ENCODE measurements around the gene LRRC71. TPM values are rescaled to one million over a fixed set of nuclear protein-coding genes. Genes with fewer than 3 reads are reported as not detected.

The LRRC71 gene
- total and polyA plus RNA-seq, 2 of the 4 experiments (the other 2 are of a cell fraction): 0.50 TPM; not detected in 1

DNA sequence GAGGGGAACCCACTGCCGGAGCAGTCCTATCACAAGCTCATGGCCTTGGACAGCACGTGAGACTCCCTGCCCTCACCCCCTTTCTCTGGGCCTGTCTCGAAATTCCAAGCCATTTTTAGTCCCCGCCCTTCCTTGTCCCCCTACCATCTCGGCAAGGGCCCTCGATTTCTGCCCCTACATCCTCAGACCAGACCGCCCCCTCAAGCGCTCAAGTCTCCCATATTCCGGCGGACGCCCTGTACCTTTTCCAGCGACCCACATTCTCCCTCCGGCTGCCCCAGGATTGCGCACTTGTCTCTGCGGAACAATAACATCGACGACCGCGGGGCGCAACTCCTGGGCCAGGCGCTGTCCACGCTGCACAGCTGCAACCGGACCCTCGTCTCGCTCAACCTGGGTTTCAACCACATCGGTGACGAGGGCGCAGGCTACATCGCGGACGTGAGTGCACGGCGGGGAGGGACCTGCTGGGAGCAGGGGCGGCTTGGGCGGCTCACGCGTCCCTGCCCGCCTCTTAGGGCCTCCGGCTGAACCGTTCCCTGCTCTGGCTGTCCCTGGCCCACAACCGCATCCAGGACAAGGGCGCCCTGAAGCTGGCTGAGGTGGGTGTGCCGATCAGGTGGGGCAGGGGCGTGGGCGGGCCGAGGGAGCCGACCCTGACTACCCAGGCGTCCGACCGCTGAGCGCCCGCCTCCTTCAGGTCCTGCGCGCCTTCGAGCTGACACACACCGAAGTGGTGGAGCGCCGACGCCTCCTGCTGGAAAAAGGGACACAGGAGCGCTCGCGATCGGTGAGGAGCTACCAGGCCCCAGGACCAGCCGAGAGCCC is 7.0 kb downstream of the LRRC71 start (continued):
- TF ChIP-seq CEBPB (IDR thresholded peaks at IDR 0.05; ENCODE audit: low read depth, low read length) (0 out of 2 replicates have a peak, but pooled peaks have one; percentile 1), NFE2L2 (IDR thresholded peaks at IDR 0.05; ENCODE audit: low read depth, low read length) (no peak), RAD21 (IDR thresholded peaks at IDR 0.05; ENCODE audit: low read length) (peak; percentile 86)

DNA sequence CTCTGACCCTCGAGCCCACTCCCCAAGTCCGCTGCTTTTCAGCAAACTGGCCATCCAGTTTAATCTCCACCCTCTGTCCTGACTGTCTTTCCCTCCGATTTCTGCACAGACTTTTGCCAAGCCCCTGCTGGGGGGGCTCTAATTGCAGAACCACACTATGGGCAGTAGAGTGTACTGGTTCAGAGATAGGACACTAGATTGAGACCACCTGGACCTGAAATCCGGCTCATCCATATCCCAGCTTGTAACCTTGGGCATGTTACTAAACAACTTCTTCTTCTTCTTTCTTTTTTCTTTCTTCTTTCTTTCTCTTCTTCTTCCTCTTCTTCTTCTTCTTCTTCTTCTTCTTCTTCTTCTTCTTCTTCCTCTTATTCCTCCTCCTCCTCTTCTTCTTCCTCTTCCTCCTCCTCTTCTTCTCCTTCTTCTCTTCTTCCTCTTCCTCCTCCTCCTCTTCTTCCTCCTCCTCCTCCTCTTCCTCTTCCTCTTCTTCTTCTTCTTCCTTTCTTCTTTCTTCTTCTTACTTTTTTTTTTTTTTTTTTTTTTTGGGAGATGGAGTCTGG is 7.7 kb downstream of the LRRC71 start:
- no peak overlapping the region for H3K56ac ChIP-seq (ENCODE audit: extremely low read depth, insufficient read depth, low read length)
- no peak overlapping the region for H3K14ac ChIP-seq (replicated peaks; ENCODE audit: low read depth, low read length)
- H3K4me3 ChIP-seq (ENCODE audit: insufficient read depth, low read depth, low read length): no peak overlapping the region
- POLR2A ChIA-PET (ENCODE audit: unreplicated experiment): interaction anchor here (0.9 kb wide), 1 partner anchor 202 kb away, joined by 3 read pairs; no protein-coding TSS in a partner anchor
- no peaks in the 10 kb centered on the region for H3K79me1 ChIP-seq (ENCODE audit: low read depth in 1 of 2, low read length in 2 of 2)
- dilution Hi-C loops (cut with HindIII; ENCODE audit: low sequenced_read_pairs, unreplicated experiment) (no loop called here), in situ Hi-C loops (cut with MboI; ENCODE audit: low sequenced_read_pairs) (loop anchor here (5.0 kb wide), 1 partner anchor 36 kb away; the partner anchor contains the start of gene PEAR1), intact Hi-C loops (cut with micrococcal nuclease) (loop anchor here (10.0 kb wide), 1 partner anchor 203 kb away; the partner anchor contains the start of genes ISG20L2 and METTL25B)
- no peak overlapping the region for H2BK120ac ChIP-seq (ENCODE audit: low read depth, low read length)
- ATAC-seq (ENCODE audit: low read depth) (peak; percentile 5), DNase-seq (no peak)
- no peaks in the 10 kb centered on the region for H3K36me3 ChIP-seq (ENCODE audit: control insufficient read depth, insufficient read depth, low read length)
- no peak overlapping the region for H2BK15ac ChIP-seq (ENCODE audit: low read depth, low read length)
- TF ChIP-seq BHLHE40 (IDR thresholded peaks at IDR 0.05; ENCODE audit: low read depth, low read length) (no peak), MAZ (IDR thresholded peaks at IDR 0.05; ENCODE audit: borderline replicate concordance, low read depth, low read length) (no peak)
- H2BK20ac ChIP-seq (ENCODE audit: low read depth, low read length): no peak overlapping the region
- peak overlapping the region; percentile 0; the same call in 1 of the 2 replicates for H3K4me2 ChIP-seq (ENCODE audit: low read depth, low read length)
- no peak overlapping the region for H3K27ac ChIP-seq (ENCODE audit: insufficient read depth, low read length)
- no peak overlapping the region for H4K91ac ChIP-seq (ENCODE audit: insufficient read depth, low read depth, low read length)
- H3K9me1 ChIP-seq (ENCODE audit: insufficient read depth, low read length): no peaks in the 10 kb centered on the region; the same call in 1 of the 2 replicates
- no peak overlapping the region for H4K5ac ChIP-seq (ENCODE audit: low read depth, low read length)
- no peaks in the 10 kb centered on the region for H3K4me1 ChIP-seq (ENCODE audit: control insufficient read depth, insufficient read depth, low read length)
- BruUV-seq (replicated peaks): no TSS peak
- no peak overlapping the region for H3K18ac ChIP-seq (ENCODE audit: low read depth, low read length)
- H2AK5ac ChIP-seq (ENCODE audit: low read depth, low read length): no peak overlapping the region
- H2BK5ac ChIP-seq (ENCODE audit: low read depth, low read length, poor library complexity, severe bottlenecking): no peak overlapping the region
- H4K20me1 ChIP-seq (ENCODE audit: insufficient read depth, low read length): no peaks in the 10 kb centered on the region; the same call in 1 of the 2 replicates
- H3K4ac ChIP-seq (ENCODE audit: low read depth, low read length): no peak overlapping the region
- H4K8ac ChIP-seq (ENCODE audit: low read depth in 2 of 2, low read length in 2 of 2): no peak overlapping the region
- no peak overlapping the region for H3K23ac ChIP-seq (ENCODE audit: low read depth, low read length)
- no peak overlapping the region for H2AK9ac ChIP-seq (replicated peaks; ENCODE audit: low read depth, low read length, poor library complexity)
- peak overlapping the region; percentile 97 for H2AFZ ChIP-seq (replicated peaks; ENCODE audit: low read length, poor library complexity)
- no peaks in the 10 kb centered on the region for H3K9me3 ChIP-seq (ENCODE audit: control insufficient read depth, insufficient read depth, low read length)
- no CpG with 5 or more reads among the region's 4 CpGs for WGBS, 2 experiments (ENCODE audit: extremely low coverage in 2 of 2, insufficient read length in 1 of 2)
- H3K9ac ChIP-seq (ENCODE audit: low read depth, low read length): no peak overlapping the region
- CTCF ChIA-PET: interaction anchor here (0.5 to 2.1 kb wide), 20 partner anchors 11 to 308 kb away, joined by 3 to 24 read pairs (median 4); partner anchors contain the start of genes NES, NTRK1 and PEAR1
- peaks cover 35% of the 10 kb centered on the region for H3K27me3 ChIP-seq (ENCODE audit: control insufficient read depth, insufficient read depth, low read length)

Measured in IMR-90 (cell line).